Muscle of leg (tissue), 11 donors: Measurements from ENCODE around the gene SCN2A. TPM values are rescaled to one million over a fixed set of nuclear protein-coding genes. Genes with fewer than 3 reads are reported as not detected.
A peak's percentile ranks its signal among the peaks of the same experiment; 100 is the strongest.
"Not testable (repeated sequence)": the region's sequence is repeated elsewhere in the genome, so short reads cannot be mapped to it uniquely, and the experiment has no call there.

Experiments used
- DNase-seq: peaks from one replicate; pipeline ENCODE4 v3.0.0; 2013
- H3K27ac ChIP-seq: one replicate; pipeline ENCODE4 v1.5.1; 2013; ENCODE audit warnings: mild to moderate bottlenecking, low read length, control low read depth
- H3K27me3 ChIP-seq: one replicate; pipeline ENCODE4 v1.6.1; 2013; ENCODE audit warnings: low read length; ENCODE audit not compliant: control insufficient read depth, insufficient read depth
- H3K36me3 ChIP-seq: one replicate; pipeline ENCODE4 v1.6.1; 2013; ENCODE audit warnings: low read length; ENCODE audit not compliant: control insufficient read depth, insufficient read depth
- H3K4me1 ChIP-seq: one replicate; pipeline ENCODE4 v1.6.1; 2013; ENCODE audit warnings: low read length; ENCODE audit not compliant: control insufficient read depth, insufficient read depth
- H3K4me3 ChIP-seq: one replicate; pipeline ENCODE4 v1.5.1; 2013; ENCODE audit warnings: low read length, control low read depth
- H3K9me3 ChIP-seq: replicated peaks from 2 replicates; pipeline ENCODE4 v1.6.1; 2013; ENCODE audit warnings: low read depth, low read length; ENCODE audit not compliant: control insufficient read depth
- WGBS: methylation state at CpG from one replicate; pipeline ENCODE4 v1.1.5; 2013; ENCODE audit warnings: missing lambda C conversion rate; ENCODE audit not compliant: insufficient coverage; 5-methylcytosine and 5-hydroxymethylcytosine counted together
- polyA plus RNA-seq, 8 donors: library from polyadenylated mRNA; unstranded; fragments of 120-200 nt; gene quantifications; one replicate each; pipeline versions ENCODE4 v1.2.1 to v1.2.3, GENCODE V29; 2013; ENCODE audit warnings: inconsistent platforms in 1 of 8, low replicate concordance in 1 of 8; ENCODE audit not compliant: insufficient read length in 8 of 8, insufficient read depth in 1 of 8
- total RNA-seq: library from RNA; stranded (reverse); fragments of 120-200 nt; gene quantifications from one replicate; pipeline ENCODE4 v1.2.4, GENCODE V29; 2013

The SCN2A gene
- total and polyA plus RNA-seq, 9 donors = 0.01 to 0.09 (median 0.05) TPM; not detected in 1

DNA sequence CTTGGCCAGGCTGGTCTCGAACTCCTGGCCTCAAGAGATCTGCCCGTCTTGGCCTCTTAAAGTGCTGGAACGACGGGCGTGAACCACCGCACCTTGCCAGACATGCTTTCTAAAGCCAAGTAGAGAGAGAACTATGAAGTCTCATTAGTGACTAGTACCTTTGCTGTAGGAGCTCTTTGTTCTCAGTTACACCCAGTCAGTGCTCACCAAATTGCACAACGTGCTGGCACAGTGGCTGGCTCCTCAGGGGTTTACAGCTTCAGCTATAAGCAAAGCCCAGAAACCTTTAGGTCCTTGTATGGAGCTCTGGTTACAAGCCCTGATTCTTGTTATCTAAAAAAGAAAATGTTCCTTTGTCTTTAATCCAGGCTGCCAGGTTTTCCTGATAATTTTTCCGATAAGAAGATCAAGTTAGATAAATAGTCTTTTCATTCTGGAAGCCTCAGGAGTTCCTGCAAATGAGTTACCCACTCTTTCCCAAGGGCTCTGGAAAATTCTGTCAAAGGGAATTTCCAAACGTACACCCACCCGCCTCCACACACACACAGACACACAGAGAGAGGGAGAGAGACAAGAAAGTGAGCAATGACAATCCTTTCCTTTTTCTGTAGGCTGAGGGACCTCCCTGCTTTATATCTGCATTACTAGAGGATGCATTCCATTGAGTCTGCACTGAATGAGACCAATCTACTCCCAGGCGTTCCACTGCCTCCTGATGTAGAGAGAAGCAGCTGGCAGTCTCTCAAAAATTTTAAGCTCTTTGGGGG is 130.1 kb downstream of the SCN2A start:
- no peak for DNase-seq
- Histone ChIP-seq H3K27ac (no peak overlapping the region), H3K4me3 (no peak overlapping the region), H3K27me3 (no peaks in the 10 kb centered on the region), H3K36me3 (no peaks in the 10 kb centered on the region), H3K9me3 (no peaks in the 10 kb centered on the region), H3K4me1 (no peaks in the 10 kb centered on the region)
- WGBS = 59% methylated on average over 8 of the region's 11 CpGs

DNA sequence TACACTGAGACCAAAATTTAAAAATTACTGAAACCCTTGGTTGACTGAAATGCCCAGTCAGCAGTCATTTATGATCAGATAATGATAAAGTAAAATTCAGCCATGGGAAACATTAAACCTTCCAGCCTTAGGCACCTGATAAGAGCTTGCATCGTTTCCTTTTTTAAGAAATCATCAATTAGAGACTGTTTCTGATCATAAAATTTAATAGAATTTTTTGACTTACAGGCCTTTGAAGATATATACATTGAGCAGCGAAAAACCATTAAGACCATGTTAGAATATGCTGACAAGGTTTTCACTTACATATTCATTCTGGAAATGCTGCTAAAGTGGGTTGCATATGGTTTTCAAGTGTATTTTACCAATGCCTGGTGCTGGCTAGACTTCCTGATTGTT is 130.7 kb downstream of the SCN2A start:
- H3K9me3 ChIP-seq = no peaks in the 10 kb centered on the region
- WGBS = no CpG with 5 or more reads among the region's 2 CpGs
- H3K4me1 ChIP-seq = no peaks in the 10 kb centered on the region
- H3K36me3 ChIP-seq = no peaks in the 10 kb centered on the region
- no peaks in the 10 kb centered on the region for H3K27me3 ChIP-seq
- DNase-seq = no peak
- no peak overlapping the region for H3K4me3 ChIP-seq
- no peak overlapping the region for H3K27ac ChIP-seq

DNA sequence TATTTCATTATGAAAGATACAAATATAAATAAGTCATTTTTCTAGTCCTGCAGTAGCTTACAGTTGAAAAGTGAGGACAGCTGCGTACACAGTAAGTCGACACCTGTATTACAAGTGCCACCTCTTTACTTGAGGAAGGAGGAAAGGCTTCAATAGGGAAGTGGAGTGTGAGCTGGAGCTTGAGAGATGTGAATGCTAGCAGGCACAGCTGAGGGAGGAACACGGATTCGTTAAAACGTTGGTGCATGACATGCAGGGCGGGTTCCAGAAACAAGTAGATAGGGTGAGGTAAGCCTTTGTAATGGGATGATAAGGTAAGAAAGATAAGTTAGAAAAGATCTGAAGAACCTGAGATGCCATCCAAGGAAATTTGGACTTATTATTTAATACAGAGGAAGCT is 132.1 kb downstream of the SCN2A start:
- WGBS = 60% methylated on average over 6 of the region's 6 CpGs
- H3K27ac ChIP-seq = no peak overlapping the region
- no peaks in the 10 kb centered on the region for H3K4me1 ChIP-seq
- H3K9me3 ChIP-seq = no peaks in the 10 kb centered on the region
- H3K27me3 ChIP-seq = no peaks in the 10 kb centered on the region
- no peak overlapping the region for H3K4me3 ChIP-seq
- H3K36me3 ChIP-seq = no peaks in the 10 kb centered on the region
- no peak for DNase-seq

DNA sequence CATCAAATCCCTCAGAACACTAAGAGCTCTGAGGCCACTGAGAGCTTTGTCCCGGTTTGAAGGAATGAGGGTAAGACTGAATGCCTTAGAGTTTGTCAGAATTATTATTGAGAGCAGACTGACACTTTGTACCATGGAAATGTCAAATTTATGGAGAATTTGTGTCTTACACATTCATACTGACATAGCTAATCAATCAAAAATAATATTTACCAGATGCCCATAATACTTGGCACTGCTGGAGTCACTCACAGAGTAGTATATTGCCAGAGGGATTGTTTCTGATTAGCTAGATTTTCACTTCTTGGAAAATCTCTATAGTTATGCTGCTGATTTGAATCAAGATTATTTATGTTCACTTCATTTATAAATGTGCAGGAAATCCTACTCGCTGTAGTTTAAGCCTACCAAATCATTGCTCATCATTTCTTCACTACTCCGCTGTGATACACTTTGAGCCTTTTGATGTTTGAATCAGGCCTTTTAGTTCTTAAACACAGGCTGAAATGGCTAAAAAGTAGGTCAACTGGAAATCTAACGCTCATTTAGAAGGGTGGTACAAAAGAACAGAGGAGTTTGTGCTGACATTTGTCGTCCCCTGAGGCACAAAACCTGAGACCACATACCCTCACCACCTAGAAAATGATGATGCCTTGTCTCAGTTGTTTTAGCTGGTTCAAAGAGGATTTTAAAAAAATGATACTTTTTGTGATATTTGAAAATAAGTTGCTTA is 134.2 kb downstream of the SCN2A start:
- H3K4me1 ChIP-seq = no peaks in the 10 kb centered on the region
- WGBS = no CpG with 5 or more reads among the region's 5 CpGs
- no peak for DNase-seq
- no peak overlapping the region for H3K27ac ChIP-seq
- H3K36me3 ChIP-seq = no peaks in the 10 kb centered on the region
- H3K9me3 ChIP-seq = no peaks in the 10 kb centered on the region
- H3K27me3 ChIP-seq = no peaks in the 10 kb centered on the region
- H3K4me3 ChIP-seq = no peak overlapping the region

DNA sequence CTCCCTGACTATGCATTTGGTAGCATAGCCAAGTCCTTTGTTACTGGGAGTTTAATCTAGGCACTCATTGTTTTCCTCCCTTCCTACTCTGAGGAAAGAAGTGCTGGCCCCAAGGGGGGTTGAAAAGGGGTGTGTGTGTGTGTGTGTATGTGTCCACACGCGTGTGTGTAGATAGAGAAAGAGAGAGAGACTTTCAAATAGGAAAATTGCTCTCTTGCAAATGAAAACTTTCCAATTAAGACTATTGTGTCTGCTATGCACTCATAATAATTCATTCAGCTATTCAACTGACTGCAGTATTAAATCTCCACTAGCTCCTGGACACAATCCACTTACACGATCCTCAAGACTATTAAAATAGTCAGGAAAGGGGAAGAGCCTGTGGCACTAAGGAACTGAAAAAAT is 137.4 kb downstream of the SCN2A start:
- no peaks in the 10 kb centered on the region for H3K27me3 ChIP-seq
- peak; percentile 11 for DNase-seq
- no CpG with 5 or more reads among the region's 3 CpGs for WGBS
- no peaks in the 10 kb centered on the region for H3K36me3 ChIP-seq
- H3K4me3 ChIP-seq = no peak overlapping the region
- no peaks in the 10 kb centered on the region for H3K9me3 ChIP-seq
- H3K27ac ChIP-seq = no peak overlapping the region
- H3K4me1 ChIP-seq = no peaks in the 10 kb centered on the region

DNA sequence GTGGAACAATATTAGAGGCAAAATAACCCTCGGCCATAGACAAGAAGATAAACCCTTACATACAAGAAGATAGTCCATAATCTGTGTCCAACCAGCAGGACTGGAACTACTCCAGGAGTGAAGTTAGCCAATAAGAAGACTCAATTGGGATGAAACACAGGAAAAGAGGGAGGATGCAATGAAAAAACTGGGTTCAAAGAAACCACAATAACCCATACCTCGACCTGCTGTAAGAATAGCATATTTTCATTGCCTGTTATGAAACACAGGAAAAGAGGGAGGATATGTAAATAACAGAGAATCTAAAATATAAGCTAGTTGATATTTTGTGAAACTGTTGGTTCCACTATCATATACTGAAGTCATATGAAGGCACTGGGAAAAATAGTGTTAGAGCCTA is 143.1 kb downstream of the SCN2A start:
- H3K4me1 ChIP-seq = no peaks in the 10 kb centered on the region
- no peaks in the 10 kb centered on the region for H3K9me3 ChIP-seq
- H3K27ac ChIP-seq = no peak overlapping the region
- no CpG with 5 or more reads among the region's 2 CpGs for WGBS
- no peak for DNase-seq
- H3K27me3 ChIP-seq = no peaks in the 10 kb centered on the region
- no peaks in the 10 kb centered on the region for H3K36me3 ChIP-seq
- H3K4me3 ChIP-seq = no peak overlapping the region

DNA sequence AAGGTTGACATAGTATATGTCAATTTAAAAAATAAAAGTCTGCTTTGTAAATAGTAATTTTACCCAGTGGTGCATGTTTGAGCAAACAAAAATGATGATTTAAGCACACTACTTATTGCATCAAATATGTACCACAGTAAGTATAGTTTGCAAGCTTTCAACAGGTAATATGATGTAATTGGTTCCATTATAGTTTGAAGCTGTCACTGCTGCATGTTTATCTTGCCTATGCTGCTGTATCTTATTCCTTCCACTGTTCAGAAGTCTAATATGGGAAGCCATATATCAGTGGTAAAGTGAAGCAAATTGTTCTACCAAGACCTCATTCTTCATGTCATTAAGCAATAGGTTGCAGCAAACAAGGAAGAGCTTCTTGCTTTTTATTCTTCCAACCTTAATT is 151.7 kb downstream of the SCN2A start:
- no peaks in the 10 kb centered on the region for H3K9me3 ChIP-seq
- no peaks in the 10 kb centered on the region for H3K4me1 ChIP-seq
- no peak for DNase-seq
- no peak overlapping the region for H3K27ac ChIP-seq
- no peak overlapping the region for H3K4me3 ChIP-seq
- no peaks in the 10 kb centered on the region for H3K36me3 ChIP-seq
- H3K27me3 ChIP-seq = no peaks in the 10 kb centered on the region

DNA sequence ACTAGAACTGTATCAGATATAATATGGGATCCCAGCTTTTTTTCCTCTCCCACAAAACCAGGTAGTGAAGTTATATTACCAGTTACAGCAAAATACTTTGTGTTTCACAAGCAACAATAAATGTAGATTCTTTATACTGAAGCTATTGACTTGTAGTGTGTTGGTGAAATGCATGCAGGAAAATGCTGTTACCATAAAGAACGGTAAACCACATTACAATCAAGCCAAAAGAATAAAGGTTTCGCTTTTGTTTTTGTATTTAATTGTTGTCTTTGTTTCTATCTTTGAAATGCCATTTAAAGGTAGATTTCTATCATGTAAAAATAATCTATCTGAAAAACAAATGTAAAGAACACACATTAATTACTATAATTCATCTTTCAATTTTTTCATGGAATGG is 152.6 kb downstream of the SCN2A start:
- Histone ChIP-seq H3K4me1 (no peaks in the 10 kb centered on the region), H3K27me3 (no peaks in the 10 kb centered on the region), H3K27ac (no peak overlapping the region), H3K4me3 (no peak overlapping the region), H3K9me3 (no peaks in the 10 kb centered on the region), H3K36me3 (no peaks in the 10 kb centered on the region)
- WGBS = no CpG with 5 or more reads among the region's 2 CpGs
- DNase-seq = no peak

DNA sequence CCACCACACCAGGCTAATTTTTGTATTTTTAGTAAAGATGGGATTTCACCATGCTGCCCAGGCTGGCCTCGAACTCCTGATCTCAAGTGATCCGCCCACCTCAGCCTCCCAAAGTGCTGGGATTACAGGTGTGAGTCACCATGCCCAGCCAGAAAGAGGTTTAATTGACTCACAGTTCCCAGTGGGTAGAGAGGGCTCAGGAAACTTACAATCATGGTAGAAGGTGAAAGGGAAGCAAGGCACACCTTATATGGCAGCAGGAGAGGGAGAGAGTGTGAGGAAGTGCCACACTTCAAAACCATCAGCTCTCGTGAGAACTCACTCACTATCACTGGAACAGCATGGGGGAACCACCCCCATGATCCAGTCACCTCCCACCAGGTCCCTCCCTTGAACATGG is 159.4 kb downstream of the SCN2A start:
- H3K4me1 ChIP-seq, H3K27me3 ChIP-seq, H3K4me3 ChIP-seq, H3K9me3 ChIP-seq, DNase-seq, H3K27ac ChIP-seq, H3K36me3 ChIP-seq: not testable (repeated sequence)
- WGBS = 86% methylated on average over 1 of the region's 3 CpGs

DNA sequence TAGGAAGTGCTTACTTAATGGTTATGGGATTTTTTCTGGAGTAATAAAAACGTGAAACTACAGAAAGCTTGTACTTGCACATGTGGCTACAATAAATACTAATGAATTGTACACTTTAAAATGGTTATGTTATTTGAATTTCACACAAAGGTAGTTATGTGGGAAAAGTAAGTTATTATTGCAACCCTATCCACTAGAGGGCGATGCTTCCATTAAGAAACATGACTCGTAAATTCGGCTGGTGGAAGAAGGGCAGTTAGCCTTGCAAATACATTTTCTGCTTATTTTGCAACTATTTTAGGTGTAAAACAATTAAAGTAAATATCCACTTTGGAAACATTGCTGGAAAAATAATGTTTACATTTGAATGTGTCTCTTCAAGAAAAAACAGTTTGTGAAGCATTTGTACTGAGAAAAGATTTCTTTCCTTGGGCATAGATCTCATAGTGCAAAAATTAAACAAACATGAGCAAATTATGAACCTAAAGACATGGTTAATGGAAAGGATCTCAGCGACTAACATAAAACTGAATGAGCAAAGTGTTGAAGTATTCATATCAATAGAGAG is 162.2 kb downstream of the SCN2A start:
- no peak overlapping the region for H3K27ac ChIP-seq
- peak; percentile 86 for DNase-seq
- no peak overlapping the region for H3K4me3 ChIP-seq
- H3K9me3 ChIP-seq = no peaks in the 10 kb centered on the region
- no peaks in the 10 kb centered on the region for H3K4me1 ChIP-seq
- H3K36me3 ChIP-seq = no peaks in the 10 kb centered on the region
- WGBS = no CpG with 5 or more reads among the region's 5 CpGs
- H3K27me3 ChIP-seq = no peaks in the 10 kb centered on the region
